Uterus (tissue), 4 donors: ENCODE measurements around the gene HOXA13. TPM values are rescaled to one million over a fixed set of nuclear protein-coding genes. Genes with fewer than 3 reads are reported as not detected.

ENCODE experiments used
- DNase-seq, 2 donors: peaks; one replicate each; pipeline ENCODE4 v3.0.0-alpha.2; 2019 to 2020
- H3K27ac ChIP-seq, 2 donors: fragments of 200-600 bp; sonication (generic); 1 replicate in 1 of 2; 2 replicates in 1 of 2; pipeline ENCODE4 v1.5.1; 2016 to 2018
- H3K27me3 ChIP-seq, 2 donors: fragments of 200-600 bp; sonication (generic); one replicate each; pipeline ENCODE4 v1.5.1; 2018 to 2019; ENCODE audit warnings: control low read depth in 1 of 2
- H3K36me3 ChIP-seq, 2 donors: fragments of 200-600 bp; sonication (generic); one replicate each; pipeline ENCODE4 v1.5.1; 2019; ENCODE audit warnings: control low read depth in 1 of 2
- H3K4me1 ChIP-seq, 2 donors: fragments of 200-600 bp; sonication (generic); one replicate each; pipeline ENCODE4 v1.5.1; 2018 to 2019; ENCODE audit warnings: control low read depth in 1 of 2
- H3K4me3 ChIP-seq, 2 donors: fragments of 200-600 bp; sonication (generic); 1 replicate in 1 of 2; 2 replicates in 1 of 2; pipeline ENCODE4 v1.5.1; 2018 to 2019; ENCODE audit warnings: mild to moderate bottlenecking in 1 of 2
- H3K9me3 ChIP-seq, 2 donors: fragments of 200-600 bp; sonication (generic); one replicate each; pipeline ENCODE4 v1.5.1; 2019; ENCODE audit warnings: control low read depth in 1 of 2
- POLR2A ChIP-seq, 2 donors: fragments of 450-650 bp; IDR thresholded peaks; one replicate each; pipeline ENCODE4 v1.6.1; 2016; ENCODE audit warnings: antibody characterized with exemption in 2 of 2, mild to moderate bottlenecking in 1 of 2, moderate library complexity in 1 of 2
- intact Hi-C: fragments of 100-400 bp; cut with DNase I; formaldehyde crosslinking; loops from one replicate; pipeline ENCODE4 v1.15.1; 2023; ENCODE audit warnings: low total_unique reads
- total RNA-seq, 4 donors: library from RNA; depleted of rRNA in 3 of 4; stranded (reverse); fragments of >200 nt in 3 of 4; gene quantifications; one replicate each; pipeline versions ENCODE4 v1.1.0 to v1.2.4, GENCODE V29; 2014 to 2023
- TF ChIP-seq, protein P1 (sequence below), 4 experiments: fragments of 200-600 bp in 2 of 4; fragments of 450-650 bp in 2 of 4; sonication (generic) in 2 of 4; IDR thresholded peaks; one replicate each; pipeline ENCODE4 v1.5.1; 2016 to 2019; ENCODE audit warnings: antibody characterized with exemption in 4 of 4, mild to moderate bottlenecking in 2 of 4, moderate library complexity in 1 of 4
- donor health status: DM: yes; HTN: yes; CAD: no.

Gene HOXA13
- total RNA-seq, 4 donors from 2014 or later: 0.40 to 27.5 (median 1.1) TPM

GRCh38 chr7:27221201-27221797 lies 21.4 kb upstream of the HOXA13 start:
- TF ChIP-seq POLR2A (IDR thresholded peaks at IDR 0.05): no peak
- TF ChIP-seq, protein P1, sequence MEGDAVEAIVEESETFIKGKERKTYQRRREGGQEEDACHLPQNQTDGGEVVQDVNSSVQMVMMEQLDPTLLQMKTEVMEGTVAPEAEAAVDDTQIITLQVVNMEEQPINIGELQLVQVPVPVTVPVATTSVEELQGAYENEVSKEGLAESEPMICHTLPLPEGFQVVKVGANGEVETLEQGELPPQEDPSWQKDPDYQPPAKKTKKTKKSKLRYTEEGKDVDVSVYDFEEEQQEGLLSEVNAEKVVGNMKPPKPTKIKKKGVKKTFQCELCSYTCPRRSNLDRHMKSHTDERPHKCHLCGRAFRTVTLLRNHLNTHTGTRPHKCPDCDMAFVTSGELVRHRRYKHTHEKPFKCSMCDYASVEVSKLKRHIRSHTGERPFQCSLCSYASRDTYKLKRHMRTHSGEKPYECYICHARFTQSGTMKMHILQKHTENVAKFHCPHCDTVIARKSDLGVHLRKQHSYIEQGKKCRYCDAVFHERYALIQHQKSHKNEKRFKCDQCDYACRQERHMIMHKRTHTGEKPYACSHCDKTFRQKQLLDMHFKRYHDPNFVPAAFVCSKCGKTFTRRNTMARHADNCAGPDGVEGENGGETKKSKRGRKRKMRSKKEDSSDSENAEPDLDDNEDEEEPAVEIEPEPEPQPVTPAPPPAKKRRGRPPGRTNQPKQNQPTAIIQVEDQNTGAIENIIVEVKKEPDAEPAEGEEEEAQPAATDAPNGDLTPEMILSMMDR (IDR thresholded peaks at IDR 0.05): no peak
- intact Hi-C loops: no loop called here

GRCh38 chr7:27220440-27220955 lies 20.6 kb upstream of the HOXA13 start:
- Histone ChIP-seq H3K36me3 (no peaks in the 10 kb centered on the region), H3K9me3 (no peaks in the 10 kb centered on the region), H3K27ac (no peak overlapping the region), H3K4me3 (no peak overlapping the region), H3K4me1 (no peaks in the 10 kb centered on the region), H3K27me3 (peaks cover 14 to 36% of the 10 kb centered on the region in 2 donors)
- DNase-seq: no peak
- intact Hi-C loops: no loop called here
- TF ChIP-seq, protein P1 (IDR thresholded peaks at IDR 0.05): no peak
- TF ChIP-seq POLR2A (IDR thresholded peaks at IDR 0.05): no peak

More at GRCh38 chr7:27221201-27221797, 21.4 kb upstream of the HOXA13 start:
- H3K9me3 ChIP-seq: no peaks in the 10 kb centered on the region
- peaks cover 15 to 39% of the 10 kb centered on the region in 2 donors for H3K27me3 ChIP-seq
- DNase-seq: no peak
- H3K4me3 ChIP-seq: no peak overlapping the region
- no peak overlapping the region for H3K27ac ChIP-seq
- no peaks in the 10 kb centered on the region for H3K36me3 ChIP-seq
- no peaks in the 10 kb centered on the region for H3K4me1 ChIP-seq

DNA sequence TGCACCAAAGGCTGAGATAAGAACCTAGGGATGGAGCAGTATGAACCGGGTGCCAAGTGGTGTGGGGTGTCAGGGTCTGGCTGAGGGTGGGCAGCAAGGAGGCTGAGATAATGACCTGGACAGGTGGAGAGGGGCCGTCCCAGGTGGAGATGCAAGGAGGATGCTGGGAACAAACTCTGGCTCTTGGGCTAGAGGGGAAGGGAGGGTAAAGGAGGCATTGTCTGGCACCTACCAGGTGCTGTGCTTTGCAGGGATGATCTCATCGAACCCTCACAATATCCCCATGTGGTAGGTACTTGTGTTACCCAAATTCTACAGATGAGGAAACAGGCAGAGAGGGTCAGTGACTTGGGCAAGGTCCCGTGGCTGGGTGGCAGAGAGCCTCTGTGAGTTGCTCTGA lies 19.9 kb upstream of the HOXA13 start:
- no peak overlapping the region for H3K4me3 ChIP-seq
- H3K4me1 ChIP-seq: no peaks in the 10 kb centered on the region
- TF ChIP-seq POLR2A (IDR thresholded peaks at IDR 0.05): no peak
- TF ChIP-seq, protein P1 (IDR thresholded peaks at IDR 0.05): no peak
- no peak overlapping the region for H3K27ac ChIP-seq
- no peaks in the 10 kb centered on the region for H3K36me3 ChIP-seq
- intact Hi-C loops: no loop called here
- no peak for DNase-seq
- no peaks in the 10 kb centered on the region for H3K9me3 ChIP-seq
- H3K27me3 ChIP-seq: peaks cover 7 to 29% of the 10 kb centered on the region in 2 donors

GRCh38 chr7:27217951-27218350 lies 18.1 kb upstream of the HOXA13 start:
- Histone ChIP-seq H3K36me3 (no peaks in the 10 kb centered on the region), H3K4me3 (no peak overlapping the region), H3K27me3 (peaks cover 12 to 20% of the 10 kb centered on the region in 2 donors), H3K9me3 (no peaks in the 10 kb centered on the region), H3K4me1 (peaks cover 0 to 4% of the 10 kb centered on the region in 2 donors), H3K27ac (no peak overlapping the region)
- TF ChIP-seq POLR2A (IDR thresholded peaks at IDR 0.05): no peak
- intact Hi-C loops: no loop called here
- no peak for DNase-seq

- Histone ChIP-seq H3K9me3 (no peaks in the 10 kb centered on the region), H3K27me3 (peaks cover 11 to 18% of the 10 kb centered on the region in 2 donors), H3K4me1 (peaks cover 0 to 11% of the 10 kb centered on the region in 2 donors), H3K27ac (no peak overlapping the region), H3K36me3 (no peaks in the 10 kb centered on the region), H3K4me3 (no peak overlapping the region)
- intact Hi-C loops: no loop called here
- no peak for TF ChIP-seq POLR2A (IDR thresholded peaks at IDR 0.05)
- TF ChIP-seq, protein P1 (IDR thresholded peaks at IDR 0.05): no peak
- DNase-seq: no peak
These were observed 15.5 kb upstream of the HOXA13 start for GRCh38 chr7:27215356-27215755.
